H1 (cell line): ENCODE measurements around the gene TCF4. TPM values are rescaled to one million over a fixed set of nuclear protein-coding genes. Genes with fewer than 3 reads are reported as not detected.

Experiments
- BACH1 ChIP-seq: IDR thresholded peaks from 2 replicates; pipeline ENCODE4 v1.6.1; 2012; ENCODE audit warnings: low read length, improper control_type of control experiment
- BCL11A ChIP-seq, 2 experiments: IDR thresholded peaks; one replicate each; pipeline ENCODE4 v1.6.1; 2011; ENCODE audit warnings: low read depth in 2 of 2, low read length in 2 of 2, mild to moderate bottlenecking in 2 of 2
- CHD7 ChIP-seq: fragments of 300-600 bp; sonication (generic); IDR thresholded peaks from 2 replicates; pipeline ENCODE4 v1.7.1; 2012; ENCODE audit warnings: low read length, moderate library complexity, mild to moderate bottlenecking, inconsistent platforms; ENCODE audit not compliant: insufficient replicate concordance
- EP300 ChIP-seq, 2 experiments: IDR thresholded peaks; 1 replicate in 1 of 2; 2 replicates in 1 of 2; pipeline ENCODE4 v1.6.1; 2011 to 2012; ENCODE audit warnings: low read depth in 2 of 2, low read length in 2 of 2, mild to moderate bottlenecking in 2 of 2, borderline replicate concordance in 1 of 2, inconsistent platforms in 1 of 2, moderate library complexity in 1 of 2
- NRF1 ChIP-seq: IDR thresholded peaks from 2 replicates; pipeline ENCODE4 v1.6.1; 2011; ENCODE audit warnings: mild to moderate bottlenecking, low read depth, low read length, improper control_type of control experiment
- PHF8 ChIP-seq: fragments of 200-600 bp; sonication (generic); conservative IDR thresholded peaks from 2 replicates; pipeline ENCODE4 v1.7.1; 2012; ENCODE audit warnings: low read depth, mild to moderate bottlenecking, inconsistent platforms, low read length, moderate library complexity
- POLR2A ChIP-seq, 2 experiments: IDR thresholded peaks; 1 replicate in 1 of 2; 2 replicates in 1 of 2; pipeline ENCODE4 v1.6.1; 2011; ENCODE audit warnings: low read depth in 2 of 2, low read length in 2 of 2, mild to moderate bottlenecking in 2 of 2; ENCODE audit errors: control extremely low read depth in 1 of 2
- RNF2 ChIP-seq: fragments of 200-900, 300-1000 bp; sonication (generic); IDR thresholded peaks from 2 replicates; pipeline ENCODE4 v1.7.1; 2016; ENCODE audit warnings: borderline replicate concordance, low read depth, mild to moderate bottlenecking, antibody characterized with exemption, low read length; ENCODE audit not compliant: poor library complexity, severe bottlenecking; ENCODE audit errors: missing control alignments
- SRF ChIP-seq: IDR thresholded peaks from 2 replicates; pipeline ENCODE4 v1.6.1; 2011; ENCODE audit warnings: mild to moderate bottlenecking, low read depth, low read length, moderate library complexity
- TCF12 ChIP-seq: IDR thresholded peaks from 2 replicates; pipeline ENCODE4 v1.6.1; 2011; ENCODE audit warnings: low read depth, mild to moderate bottlenecking, low read length
- polyA plus RNA-seq, 7 experiments: library from polyadenylated mRNA; depleted of rRNA in 3 of 7; stranded (reverse) in 5 of 7; unstranded in 2 of 7; fragments of >200 nt in 5 of 7; fragments of 200-250 nt in 2 of 7; gene quantifications; 1 replicate in 5 of 7; 2 replicates in 1 of 7; 4 replicates in 1 of 7; pipeline versions ENCODE4 v1.2.1 to v1.2.3, GENCODE V29; 2011 to 2013; ENCODE audit warnings: missing spikeins in 2 of 7, mixed read lengths in 2 of 7
- total RNA-seq: library from RNA; stranded (reverse); fragmentation: NEBNext Ultra II Directional; extraction: Animal tissue kit (Norgen Biotek cat#: 25700); gene quantifications from 2 replicates; pipeline ENCODE4 v1.2.1, GENCODE V29; 2021
- TF ChIP-seq, protein P1 (sequence below): IDR thresholded peaks from 2 replicates; pipeline ENCODE4 v1.6.1; 2012; ENCODE audit warnings: inconsistent platforms

The TCF4 gene
- total and polyA plus RNA-seq, 2 of the 8 experiments (the other 6 are each of a cell fraction or from before 2014, with no cell fraction given), result 59.3 to 118 TPM

DNA sequence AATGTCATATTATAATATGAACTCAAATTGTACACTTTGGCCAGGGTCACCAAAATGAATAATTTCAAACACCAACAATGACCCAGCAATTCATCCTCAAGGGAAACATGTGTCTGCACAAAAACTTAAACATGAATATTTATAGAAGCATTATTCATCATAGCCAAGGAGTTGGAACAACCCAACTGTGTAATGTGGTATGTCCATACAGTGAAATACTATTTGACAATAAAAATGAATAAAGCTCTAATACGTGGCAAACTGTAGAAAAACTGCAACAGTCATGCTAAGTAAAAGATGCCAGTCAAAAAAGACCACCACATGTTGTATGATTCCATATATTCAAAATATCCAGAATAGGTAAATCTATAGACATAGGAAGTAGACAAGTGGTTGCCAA lies 334.2 kb downstream of the TCF4 start (continued):
- no peak for TF ChIP-seq CHD7
- no peak for TF ChIP-seq NRF1
- no peak for TF ChIP-seq SRF
- TF ChIP-seq BCL11A (IDR thresholded peaks at IDR 0.05; ENCODE audit: low read depth in 2 of 2, low read length in 2 of 2), result no peak
- TF ChIP-seq, protein P1, sequence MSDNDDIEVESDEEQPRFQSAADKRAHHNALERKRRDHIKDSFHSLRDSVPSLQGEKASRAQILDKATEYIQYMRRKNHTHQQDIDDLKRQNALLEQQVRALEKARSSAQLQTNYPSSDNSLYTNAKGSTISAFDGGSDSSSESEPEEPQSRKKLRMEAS, result no peak
- TF ChIP-seq BACH1, result no peak
- TF ChIP-seq TCF12, result no peak
- TF ChIP-seq EP300 (IDR thresholded peaks at IDR 0.05; ENCODE audit: borderline replicate concordance in 1 of 2, low read depth in 2 of 2, low read length in 2 of 2), result no peak
- no peak for TF ChIP-seq POLR2A (IDR thresholded peaks at IDR 0.05; ENCODE audit: control extremely low read depth in 1 of 2, low read depth in 2 of 2, low read length in 2 of 2)
- no peak for TF ChIP-seq PHF8
- no peak for TF ChIP-seq RNF2
